GM12878 (cell line): Measurements from ENCODE around the gene SLC35B4. TPM values are rescaled to one million over a fixed set of nuclear protein-coding genes. Genes with fewer than 3 reads are reported as not detected.

Source experiments
- CBX5 ChIP-seq: sonication (generic); IDR thresholded peaks from 2 replicates; pipeline ENCODE4 v1.6.1; 2016; ENCODE audit warnings: low read depth, moderate library complexity, mild to moderate bottlenecking, inconsistent platforms
- CREM ChIP-seq: IDR thresholded peaks from 2 replicates; pipeline ENCODE4 v1.6.1; 2014; ENCODE audit warnings: antibody characterized with exemption, low read depth
- ETV6 ChIP-seq, 2 experiments: fragments of 450-650 bp in 1 of 2; IDR thresholded peaks in 1 of 2; conservative IDR thresholded peaks in 1 of 2; 2 replicates each; pipeline ENCODE4 v1.6.1; 2014; ENCODE audit warnings: antibody characterized with exemption in 1 of 2, borderline replicate concordance in 1 of 2, low read depth in 1 of 2, mild to moderate bottlenecking in 1 of 2, moderate library complexity in 1 of 2
- MTA3 ChIP-seq: IDR thresholded peaks from 2 replicates; pipeline ENCODE4 v1.6.1; 2012; ENCODE audit warnings: low read length, inconsistent platforms, borderline replicate concordance
- MYB ChIP-seq: fragments of 150-350 bp; IDR thresholded peaks from 2 replicates; pipeline ENCODE4 v1.6.1; 2014; ENCODE audit warnings: mild to moderate bottlenecking, low read depth, low read length, borderline replicate concordance
- NFIC ChIP-seq: IDR thresholded peaks from 2 replicates; pipeline ENCODE4 v1.6.1; 2012; ENCODE audit warnings: low read depth, mild to moderate bottlenecking, inconsistent platforms, low read length, moderate library complexity
- NR2C1 ChIP-seq: fragments of 450-650 bp; IDR thresholded peaks from 2 replicates; pipeline ENCODE4 v1.6.1; 2017; ENCODE audit warnings: antibody characterized with exemption, mild to moderate bottlenecking, moderate library complexity
- NR2F1 ChIP-seq: fragments of 450-650 bp; conservative IDR thresholded peaks from 2 replicates; pipeline ENCODE4 v1.6.1; 2017; ENCODE audit warnings: mild to moderate bottlenecking
- POLR2A ChIP-seq: IDR thresholded peaks from 2 replicates; pipeline ENCODE4 v1.6.1; 2011; ENCODE audit warnings: low read depth, mild to moderate bottlenecking, low read length
- RBBP5 ChIP-seq: fragments of 200-600 bp; sonication (generic); conservative IDR thresholded peaks from 2 replicates; pipeline ENCODE4 v1.6.1; 2016
- RFX5 ChIP-seq: IDR thresholded peaks from 2 replicates; pipeline ENCODE4 v1.6.1; 2011; ENCODE audit warnings: low read depth, low read length, improper control_type of control experiment
- SIN3A ChIP-seq: IDR thresholded peaks from 2 replicates; pipeline ENCODE4 v1.6.1; 2012; ENCODE audit warnings: low read depth, low read length, improper control_type of control experiment
- SMAD1 ChIP-seq: fragments of 450-650 bp; IDR thresholded peaks from 2 replicates; pipeline ENCODE4 v1.6.1; 2018; ENCODE audit warnings: mild to moderate bottlenecking, low read depth; ENCODE audit not compliant: partially characterized antibody
- SMC3 ChIP-seq: IDR thresholded peaks from 2 replicates; pipeline ENCODE4 v1.6.1; 2011; ENCODE audit warnings: low read length, improper control_type of control experiment, borderline replicate concordance
- TARDBP ChIP-seq: IDR thresholded peaks from 2 replicates; pipeline ENCODE4 v1.6.1; 2016; ENCODE audit warnings: borderline replicate concordance
- TBL1XR1 ChIP-seq: IDR thresholded peaks from 2 replicates; pipeline ENCODE4 v1.6.1; 2012; ENCODE audit warnings: low read depth, low read length, improper control_type of control experiment
- WRNIP1 ChIP-seq: IDR thresholded peaks from 2 replicates; pipeline ENCODE4 v1.6.1; 2011; ENCODE audit warnings: low read depth, low read length, improper control_type of control experiment, borderline replicate concordance
- polyA plus RNA-seq, 11 experiments: library from polyadenylated mRNA; depleted of rRNA in 4 of 11; unstranded in 6 of 11; stranded (reverse) in 5 of 11; fragments of >200 nt; fragmentation: Nextera tagmentation in 4 of 11; fragmentation: Illumina TruSeq in 1 of 11; extraction: Ambion mirVana in 4 of 11; extraction: Trizol in 1 of 11; gene quantifications; 1 replicate in 1 of 11; 2 replicates in 10 of 11; pipeline versions ENCODE4 v1.2.1 to v1.2.3, GENCODE V29; 2011 to 2016; ENCODE audit warnings: inconsistent platforms in 2 of 11, missing spikeins in 2 of 11, low read depth in 1 of 11
- total RNA-seq, 4 experiments: library from RNA; depleted of rRNA in 3 of 4; stranded (reverse); fragments of >200 nt in 3 of 4; fragmentation: Illumina TruSeq in 1 of 4; extraction: Trizol in 1 of 4; gene quantifications; 2 replicates each; pipeline versions ENCODE4 v1.2.1 to v1.2.3, GENCODE V29; 2013 to 2021
- TF ChIP-seq, protein P1 (sequence below): IDR thresholded peaks from 2 replicates; pipeline ENCODE4 v1.6.1; 2011; ENCODE audit warnings: low read depth, low read length, improper control_type of control experiment, borderline replicate concordance
- TF ChIP-seq, protein P2 (sequence below): IDR thresholded peaks from 2 replicates; pipeline ENCODE4 v1.6.1; 2011; ENCODE audit warnings: low read depth, mild to moderate bottlenecking, low read length, moderate library complexity, borderline replicate concordance; ENCODE audit errors: extremely low read depth
- TF ChIP-seq, protein P3 (sequence below): IDR thresholded peaks from 2 replicates; pipeline ENCODE4 v1.6.1; 2012; ENCODE audit warnings: improper control_type of control experiment, low read depth, low read length; ENCODE audit not compliant: insufficient replicate concordance
- TF ChIP-seq, protein P4 (sequence below): fragments of 450-650 bp; IDR thresholded peaks from 2 replicates; pipeline ENCODE4 v1.6.1; 2018; ENCODE audit warnings: mild to moderate bottlenecking, low read depth, moderate library complexity; ENCODE audit not compliant: partially characterized antibody

SLC35B4 gene
- total and polyA plus RNA-seq, 10 of the 15 experiments (the other 5 are each of a cell fraction or from before 2014, with no cell fraction given): 3.6 to 23.9 (median 14.0) TPM

DNA sequence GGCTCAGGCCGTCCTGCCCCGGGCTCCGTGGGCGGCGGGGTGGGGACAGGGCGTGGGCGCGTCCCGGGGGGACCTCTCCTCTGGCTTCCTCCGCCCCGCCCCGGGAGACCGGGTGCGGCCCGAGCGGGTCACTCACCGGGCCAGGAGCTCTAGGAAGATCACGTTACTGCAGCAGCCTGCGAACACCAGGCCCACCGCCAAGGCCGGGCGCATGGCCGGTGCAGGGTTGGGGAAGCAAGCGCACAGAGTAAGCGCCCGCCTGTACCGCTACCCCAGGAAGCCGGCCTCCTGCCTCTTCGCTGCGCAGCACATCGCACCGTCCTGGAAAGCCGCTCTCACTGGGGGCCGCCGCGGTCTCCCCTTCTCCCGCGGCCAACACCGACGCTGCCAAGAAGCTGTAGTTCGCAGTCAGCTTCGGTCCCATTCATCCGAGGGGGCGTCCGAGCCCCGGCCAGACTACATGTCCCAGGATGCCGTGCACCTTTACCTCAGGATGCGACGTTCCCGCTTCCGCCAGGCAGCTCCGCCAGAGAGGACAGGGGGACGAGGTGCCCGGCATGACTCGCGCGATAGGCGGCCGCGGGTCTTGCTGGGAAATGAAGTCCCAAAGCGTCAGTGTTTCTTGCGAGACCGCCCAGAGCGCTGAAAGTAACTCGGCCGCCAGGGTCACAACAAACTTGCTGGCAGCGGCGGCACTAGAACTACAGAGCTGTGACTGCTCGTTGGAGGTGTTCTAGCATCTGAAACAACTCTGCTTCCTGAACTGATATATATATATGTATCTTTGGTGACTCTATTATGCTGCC lies at the start of gene SLC35B4 (continued):
- TF ChIP-seq RFX5: no peak
- TF ChIP-seq, protein P1, sequence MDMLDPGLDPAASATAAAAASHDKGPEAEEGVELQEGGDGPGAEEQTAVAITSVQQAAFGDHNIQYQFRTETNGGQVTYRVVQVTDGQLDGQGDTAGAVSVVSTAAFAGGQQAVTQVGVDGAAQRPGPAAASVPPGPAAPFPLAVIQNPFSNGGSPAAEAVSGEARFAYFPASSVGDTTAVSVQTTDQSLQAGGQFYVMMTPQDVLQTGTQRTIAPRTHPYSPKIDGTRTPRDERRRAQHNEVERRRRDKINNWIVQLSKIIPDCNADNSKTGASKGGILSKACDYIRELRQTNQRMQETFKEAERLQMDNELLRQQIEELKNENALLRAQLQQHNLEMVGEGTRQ: no peak
- no peak for TF ChIP-seq SMC3
- no peak for TF ChIP-seq CBX5
- no peak for TF ChIP-seq SMAD1
- TF ChIP-seq, protein P2, sequence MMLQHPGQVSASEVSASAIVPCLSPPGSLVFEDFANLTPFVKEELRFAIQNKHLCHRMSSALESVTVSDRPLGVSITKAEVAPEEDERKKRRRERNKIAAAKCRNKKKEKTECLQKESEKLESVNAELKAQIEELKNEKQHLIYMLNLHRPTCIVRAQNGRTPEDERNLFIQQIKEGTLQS: peak; percentile 53; the same call in 1 of the 2 replicates
- no peak for TF ChIP-seq TBL1XR1
- 0 out of 2 replicates have a peak, but pooled peaks have one; percentile 22 for TF ChIP-seq MYB
- no peak for TF ChIP-seq ETV6 (conservative IDR thresholded peaks at IDR 0.05 in 1 of 2, IDR thresholded peaks at IDR 0.05 in 1 of 2; ENCODE audit: borderline replicate concordance in 1 of 2, low read depth in 1 of 2)
- peak; percentile 77 for TF ChIP-seq NR2C1
- TF ChIP-seq NR2F1: 0 out of 2 replicates have a peak, but pooled peaks have one; percentile 35
- TF ChIP-seq, protein P3, sequence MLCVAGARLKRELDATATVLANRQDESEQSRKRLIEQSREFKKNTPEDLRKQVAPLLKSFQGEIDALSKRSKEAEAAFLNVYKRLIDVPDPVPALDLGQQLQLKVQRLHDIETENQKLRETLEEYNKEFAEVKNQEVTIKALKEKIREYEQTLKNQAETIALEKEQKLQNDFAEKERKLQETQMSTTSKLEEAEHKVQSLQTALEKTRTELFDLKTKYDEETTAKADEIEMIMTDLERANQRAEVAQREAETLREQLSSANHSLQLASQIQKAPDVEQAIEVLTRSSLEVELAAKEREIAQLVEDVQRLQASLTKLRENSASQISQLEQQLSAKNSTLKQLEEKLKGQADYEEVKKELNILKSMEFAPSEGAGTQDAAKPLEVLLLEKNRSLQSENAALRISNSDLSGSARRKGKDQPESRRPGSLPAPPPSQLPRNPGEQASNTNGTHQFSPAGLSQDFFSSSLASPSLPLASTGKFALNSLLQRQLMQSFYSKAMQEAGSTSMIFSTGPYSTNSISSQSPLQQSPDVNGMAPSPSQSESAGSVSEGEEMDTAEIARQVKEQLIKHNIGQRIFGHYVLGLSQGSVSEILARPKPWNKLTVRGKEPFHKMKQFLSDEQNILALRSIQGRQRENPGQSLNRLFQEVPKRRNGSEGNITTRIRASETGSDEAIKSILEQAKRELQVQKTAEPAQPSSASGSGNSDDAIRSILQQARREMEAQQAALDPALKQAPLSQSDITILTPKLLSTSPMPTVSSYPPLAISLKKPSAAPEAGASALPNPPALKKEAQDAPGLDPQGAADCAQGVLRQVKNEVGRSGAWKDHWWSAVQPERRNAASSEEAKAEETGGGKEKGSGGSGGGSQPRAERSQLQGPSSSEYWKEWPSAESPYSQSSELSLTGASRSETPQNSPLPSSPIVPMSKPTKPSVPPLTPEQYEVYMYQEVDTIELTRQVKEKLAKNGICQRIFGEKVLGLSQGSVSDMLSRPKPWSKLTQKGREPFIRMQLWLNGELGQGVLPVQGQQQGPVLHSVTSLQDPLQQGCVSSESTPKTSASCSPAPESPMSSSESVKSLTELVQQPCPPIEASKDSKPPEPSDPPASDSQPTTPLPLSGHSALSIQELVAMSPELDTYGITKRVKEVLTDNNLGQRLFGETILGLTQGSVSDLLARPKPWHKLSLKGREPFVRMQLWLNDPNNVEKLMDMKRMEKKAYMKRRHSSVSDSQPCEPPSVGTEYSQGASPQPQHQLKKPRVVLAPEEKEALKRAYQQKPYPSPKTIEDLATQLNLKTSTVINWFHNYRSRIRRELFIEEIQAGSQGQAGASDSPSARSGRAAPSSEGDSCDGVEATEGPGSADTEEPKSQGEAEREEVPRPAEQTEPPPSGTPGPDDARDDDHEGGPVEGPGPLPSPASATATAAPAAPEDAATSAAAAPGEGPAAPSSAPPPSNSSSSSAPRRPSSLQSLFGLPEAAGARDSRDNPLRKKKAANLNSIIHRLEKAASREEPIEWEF: no peak
- no peak for TF ChIP-seq RBBP5
- TF ChIP-seq CREM: peak; percentile 98
- TF ChIP-seq TARDBP: peak; percentile 89; the same call in 1 of the 2 replicates
- no peak; the same call in 1 of the 2 replicates for TF ChIP-seq SIN3A
- no peak for TF ChIP-seq NFIC
- no peak for TF ChIP-seq WRNIP1
- TF ChIP-seq MTA3: no peak
- peak; percentile 80 for TF ChIP-seq POLR2A
- TF ChIP-seq, protein P4, sequence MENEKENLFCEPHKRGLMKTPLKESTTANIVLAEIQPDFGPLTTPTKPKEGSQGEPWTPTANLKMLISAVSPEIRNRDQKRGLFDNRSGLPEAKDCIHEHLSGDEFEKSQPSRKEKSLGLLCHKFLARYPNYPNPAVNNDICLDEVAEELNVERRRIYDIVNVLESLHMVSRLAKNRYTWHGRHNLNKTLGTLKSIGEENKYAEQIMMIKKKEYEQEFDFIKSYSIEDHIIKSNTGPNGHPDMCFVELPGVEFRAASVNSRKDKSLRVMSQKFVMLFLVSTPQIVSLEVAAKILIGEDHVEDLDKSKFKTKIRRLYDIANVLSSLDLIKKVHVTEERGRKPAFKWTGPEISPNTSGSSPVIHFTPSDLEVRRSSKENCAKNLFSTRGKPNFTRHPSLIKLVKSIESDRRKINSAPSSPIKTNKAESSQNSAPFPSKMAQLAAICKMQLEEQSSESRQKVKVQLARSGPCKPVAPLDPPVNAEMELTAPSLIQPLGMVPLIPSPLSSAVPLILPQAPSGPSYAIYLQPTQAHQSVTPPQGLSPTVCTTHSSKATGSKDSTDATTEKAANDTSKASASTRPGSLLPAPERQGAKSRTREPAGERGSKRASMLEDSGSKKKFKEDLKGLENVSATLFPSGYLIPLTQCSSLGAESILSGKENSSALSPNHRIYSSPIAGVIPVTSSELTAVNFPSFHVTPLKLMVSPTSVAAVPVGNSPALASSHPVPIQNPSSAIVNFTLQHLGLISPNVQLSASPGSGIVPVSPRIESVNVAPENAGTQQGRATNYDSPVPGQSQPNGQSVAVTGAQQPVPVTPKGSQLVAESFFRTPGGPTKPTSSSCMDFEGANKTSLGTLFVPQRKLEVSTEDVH: no peak
